NCI-H345 treated with DMSO at 0.1 percent for 48 hours (cell line): ENCODE data around the gene TBC1D2B.
A peak's percentile ranks its signal among the peaks of the same experiment; 100 is the strongest.
"Not testable (repeated sequence)": the region's sequence is repeated elsewhere in the genome, so short reads cannot be mapped to it uniquely, and the experiment has no call there.

Experiments
- DNase-seq: peaks from one replicate; lab custom pipeline; 2025; ENCODE audit not compliant: unreplicated experiment; lab: John Stamatoyannopoulos, UW

The TBC1D2B gene

GRCh38 chr15:78004919-78005634 is 72.4 kb downstream of the TBC1D2B start:
- peak; percentile 5 for DNase-seq

GRCh38 chr15:78004222-78004727 is 73.2 kb downstream of the TBC1D2B start:
- DNase-seq, result no peak

DNA sequence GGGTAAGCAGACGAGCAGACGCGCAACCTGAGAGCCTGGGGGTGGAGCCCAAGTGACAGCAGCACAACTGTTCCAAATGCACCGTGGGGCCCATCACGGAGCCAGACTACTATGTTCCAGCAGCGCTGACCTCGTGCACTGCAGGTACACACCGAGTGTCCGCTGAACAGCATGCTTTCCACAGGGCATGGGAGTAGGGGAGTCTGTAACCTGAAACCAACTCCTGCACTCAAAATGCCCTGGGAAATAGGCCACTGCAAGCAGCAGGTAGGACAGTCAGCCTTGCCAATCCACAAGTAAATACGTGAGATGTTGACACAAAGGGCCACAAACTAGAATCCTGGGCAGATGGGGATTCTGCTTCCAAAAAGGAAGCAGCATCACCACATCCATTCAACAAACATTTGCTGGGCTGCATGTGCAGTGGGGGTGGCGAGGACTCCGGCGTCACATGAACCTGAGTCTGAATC is 73.9 kb downstream of the TBC1D2B start:
- DNase-seq, result peak; percentile 74

GRCh38 chr15:78002996-78003395 is 74.5 kb downstream of the TBC1D2B start:
- no peak for DNase-seq

DNA sequence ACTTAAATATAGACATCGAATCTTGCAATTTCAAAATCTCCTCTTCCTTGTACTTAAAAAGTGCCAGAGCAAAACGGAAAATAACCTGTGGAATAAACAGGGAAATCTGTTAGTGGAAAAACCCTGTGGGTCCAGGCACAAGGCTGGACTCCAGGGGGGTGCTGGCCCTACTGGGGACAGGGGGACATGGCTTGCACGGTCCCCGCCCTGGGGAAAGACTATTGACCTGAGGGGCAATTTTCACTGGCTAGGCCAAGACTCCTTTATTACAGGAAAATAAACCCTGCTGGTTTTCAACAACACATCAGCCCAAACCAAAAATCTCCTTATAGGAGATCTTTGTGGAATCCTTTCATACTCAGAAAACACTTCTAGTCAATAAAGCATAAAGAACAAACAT is 75.9 kb downstream of the TBC1D2B start:
- DNase-seq, result no peak

GRCh38 chr15:78000927-78001249 is 76.6 kb downstream of the TBC1D2B start:
- DNase-seq, result no peak

GRCh38 chr15:78000091-78000926 is 77.2 kb downstream of the TBC1D2B start:
- DNase-seq, result peak; percentile 5

GRCh38 chr15:77999486-77999885 is 78.0 kb downstream of the TBC1D2B start:
- DNase-seq, result no peak

GRCh38 chr15:77998592-77998991 is 78.9 kb downstream of the TBC1D2B start:
- no peak for DNase-seq

GRCh38 chr15:77997761-77998554 is 79.6 kb downstream of the TBC1D2B start:
- not testable (repeated sequence) for DNase-seq

DNA sequence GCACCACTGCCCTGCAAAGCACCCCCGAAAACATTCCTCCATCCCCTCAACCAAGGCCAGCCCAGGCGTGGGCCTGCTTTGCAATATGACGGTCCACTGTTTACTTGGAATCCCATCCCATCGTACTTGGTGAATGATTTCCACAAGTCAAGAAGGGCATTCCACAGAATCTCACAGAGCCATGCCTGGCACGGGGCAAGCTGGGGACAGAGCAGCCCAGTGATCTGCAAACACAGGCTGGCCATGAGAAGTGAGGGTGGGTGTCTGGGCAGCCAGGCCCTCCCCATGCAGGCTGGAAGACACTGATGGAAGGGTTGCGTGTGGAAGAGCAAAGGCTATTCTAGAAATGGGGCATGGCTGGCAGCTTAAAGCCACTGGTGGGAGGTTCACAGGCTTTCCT is 80.3 kb downstream of the TBC1D2B start:
- not testable (repeated sequence) for DNase-seq

DNA sequence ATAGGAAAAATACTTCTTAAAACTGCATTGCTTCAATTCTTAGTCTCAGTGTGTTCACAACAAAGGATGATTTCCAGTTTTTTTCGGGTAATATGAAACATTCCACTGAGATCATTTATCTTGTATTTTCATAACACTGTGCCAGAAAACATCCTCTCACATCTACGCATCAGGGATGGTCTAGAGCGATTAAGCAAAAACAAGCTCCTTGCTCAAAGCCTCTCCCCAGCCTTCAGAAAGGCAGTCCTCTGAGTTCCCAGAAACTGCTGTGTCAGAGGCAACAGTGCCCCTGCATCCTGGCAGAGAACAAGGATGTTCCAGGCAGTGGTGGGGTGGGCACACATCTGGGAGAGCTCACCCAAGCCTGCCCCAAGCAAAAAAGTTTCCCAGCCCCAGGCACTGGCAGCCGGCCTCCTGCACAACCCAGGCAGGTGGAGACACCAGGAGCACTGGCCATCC is 80.8 kb downstream of the TBC1D2B start:
- DNase-seq, result not testable (repeated sequence)

DNA sequence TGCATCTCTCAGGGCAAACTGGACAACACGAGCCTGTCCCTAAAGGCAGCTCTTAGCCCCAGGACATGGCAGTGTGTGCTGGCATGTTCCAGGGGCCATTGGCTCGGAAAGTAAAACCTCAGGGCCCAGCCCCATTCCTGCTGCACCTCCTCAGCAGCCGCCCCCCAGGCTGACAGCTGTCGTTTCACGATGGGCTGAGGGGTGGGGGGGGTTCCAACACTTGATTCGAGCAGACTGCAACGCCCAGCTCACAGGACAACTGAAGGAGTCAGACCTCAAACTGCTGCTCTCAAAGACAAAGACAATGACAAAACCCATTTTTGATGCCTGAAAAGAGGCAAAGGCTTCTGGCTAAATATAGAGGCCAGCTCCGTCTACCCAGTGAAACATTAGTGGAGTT is 81.3 kb downstream of the TBC1D2B start:
- DNase-seq, result not testable (repeated sequence)

- not testable (repeated sequence) for DNase-seq
Measured at GRCh38 chr15:77995537-77995918, 82.0 kb downstream of the TBC1D2B start.

GRCh38 chr15:77994893-77995536 is 82.5 kb downstream of the TBC1D2B start:
- DNase-seq, result not testable (repeated sequence)

DNA sequence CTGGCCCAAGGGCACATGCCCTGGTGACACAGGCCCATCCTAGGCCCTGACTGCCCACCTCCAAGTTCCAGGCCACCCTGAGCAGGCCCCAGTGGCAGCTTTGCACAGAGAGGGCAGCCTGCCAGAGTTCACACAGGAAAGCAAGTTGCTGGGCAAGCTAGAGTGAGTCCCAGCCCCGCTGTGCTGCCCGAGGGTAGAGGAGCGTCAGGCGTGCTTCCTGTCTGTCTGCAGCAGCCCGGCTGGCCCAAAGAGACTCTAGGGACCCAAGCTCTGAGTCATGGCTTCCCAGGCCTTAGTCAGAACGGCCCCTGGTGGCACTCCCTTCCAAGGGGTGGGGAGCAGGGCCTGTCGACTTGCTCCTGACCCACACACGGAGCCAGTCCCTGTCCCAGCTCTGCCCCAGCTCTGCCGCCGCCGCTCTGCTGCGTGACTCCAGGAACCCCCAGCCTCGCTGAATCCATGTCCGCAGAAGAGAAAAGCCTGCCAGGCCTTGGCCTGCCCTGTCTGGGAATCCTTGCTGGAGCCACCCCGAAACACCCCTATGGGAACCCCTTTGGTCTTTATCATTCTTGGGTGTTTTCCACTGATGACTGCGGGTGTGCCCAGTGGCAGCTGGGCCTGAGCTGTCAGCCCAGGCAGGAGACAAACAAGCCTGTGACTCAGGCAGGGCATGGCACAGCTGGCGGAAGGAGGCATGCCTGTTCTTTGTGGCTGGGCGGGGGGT is 83.4 kb downstream of the TBC1D2B start:
- DNase-seq, result not testable (repeated sequence)

DNA sequence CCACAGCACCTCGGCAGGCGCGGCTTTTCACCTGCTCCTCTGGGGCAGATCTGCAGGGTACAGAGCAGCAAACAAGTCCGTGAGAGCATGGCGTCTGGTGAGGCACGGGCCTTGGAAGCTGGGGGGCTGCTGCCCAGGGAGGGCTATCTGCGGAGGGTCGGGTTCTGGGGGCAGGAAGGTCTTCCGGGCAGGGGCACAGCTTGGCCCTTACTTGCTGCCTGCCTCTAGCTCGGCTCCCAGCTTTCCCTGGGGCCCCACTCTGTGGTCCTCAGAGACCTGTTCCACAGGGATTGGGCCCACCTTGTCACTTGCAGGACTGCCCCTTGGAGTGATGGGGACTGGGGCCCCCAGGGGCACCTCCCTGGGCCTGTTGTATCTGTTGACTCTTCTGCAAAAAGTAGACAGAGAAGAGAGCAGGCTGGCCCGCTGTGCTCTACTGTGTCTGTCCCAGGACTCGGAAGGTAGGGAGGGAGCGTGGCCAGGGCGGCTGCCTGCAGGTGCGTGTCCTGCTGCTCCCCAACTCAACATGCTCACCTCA is 84.1 kb downstream of the TBC1D2B start:
- DNase-seq, result no peak

- no peak for DNase-seq
Measured at GRCh38 chr15:77992356-77993222, 84.9 kb downstream of the TBC1D2B start.
